Mammary epithelial cell (primary cell): ENCODE results near the gene SH3TC1.

ENCODE experiments used
- EZH2 ChIP-seq: IDR thresholded peaks from 2 replicates; pipeline ENCODE4 v1.6.1; 2012; ENCODE audit warnings: low read length, inconsistent platforms, borderline replicate concordance
- TF ChIP-seq, protein P1 (sequence below), 2 donors: IDR thresholded peaks in 1 of 2; conservative IDR thresholded peaks in 1 of 2; 2 replicates each; pipeline ENCODE4 v1.5.1; 2011 to 2012; ENCODE audit warnings: inconsistent platforms in 2 of 2, low read length in 2 of 2, mild to moderate bottlenecking in 2 of 2, control low read depth in 1 of 2, low read depth in 1 of 2; ENCODE audit not compliant: insufficient read depth in 1 of 2; ENCODE audit errors: extremely low read depth in 1 of 2

DNA sequence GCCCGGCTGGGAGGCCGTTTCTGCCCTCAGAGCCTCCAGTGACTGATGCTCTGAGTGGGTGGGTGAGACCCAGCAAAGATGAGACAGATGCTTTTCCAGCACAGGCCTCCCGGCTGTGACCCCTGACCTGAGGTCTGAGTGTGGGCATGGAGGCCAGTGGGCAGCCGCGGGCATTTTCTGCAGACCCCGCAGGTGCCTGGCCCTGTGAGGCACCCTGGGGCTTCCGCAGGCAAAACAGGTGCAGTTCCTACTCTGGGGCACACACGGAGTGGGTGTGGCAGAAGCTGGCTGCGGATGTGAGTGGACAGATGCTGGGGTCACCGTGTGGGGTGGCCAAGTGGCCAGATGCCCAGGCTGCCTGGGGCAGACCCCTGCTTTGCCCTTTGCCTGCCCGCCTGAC is 85.3 kb downstream of the SH3TC1 start:
- TF ChIP-seq, protein P1, sequence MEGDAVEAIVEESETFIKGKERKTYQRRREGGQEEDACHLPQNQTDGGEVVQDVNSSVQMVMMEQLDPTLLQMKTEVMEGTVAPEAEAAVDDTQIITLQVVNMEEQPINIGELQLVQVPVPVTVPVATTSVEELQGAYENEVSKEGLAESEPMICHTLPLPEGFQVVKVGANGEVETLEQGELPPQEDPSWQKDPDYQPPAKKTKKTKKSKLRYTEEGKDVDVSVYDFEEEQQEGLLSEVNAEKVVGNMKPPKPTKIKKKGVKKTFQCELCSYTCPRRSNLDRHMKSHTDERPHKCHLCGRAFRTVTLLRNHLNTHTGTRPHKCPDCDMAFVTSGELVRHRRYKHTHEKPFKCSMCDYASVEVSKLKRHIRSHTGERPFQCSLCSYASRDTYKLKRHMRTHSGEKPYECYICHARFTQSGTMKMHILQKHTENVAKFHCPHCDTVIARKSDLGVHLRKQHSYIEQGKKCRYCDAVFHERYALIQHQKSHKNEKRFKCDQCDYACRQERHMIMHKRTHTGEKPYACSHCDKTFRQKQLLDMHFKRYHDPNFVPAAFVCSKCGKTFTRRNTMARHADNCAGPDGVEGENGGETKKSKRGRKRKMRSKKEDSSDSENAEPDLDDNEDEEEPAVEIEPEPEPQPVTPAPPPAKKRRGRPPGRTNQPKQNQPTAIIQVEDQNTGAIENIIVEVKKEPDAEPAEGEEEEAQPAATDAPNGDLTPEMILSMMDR (conservative IDR thresholded peaks at IDR 0.05 in 1 of 2, IDR thresholded peaks at IDR 0.05 in 1 of 2; ENCODE audit: extremely low read depth in 1 of 2, insufficient read depth in 1 of 2, low read depth in 1 of 2, low read length in 2 of 2): no peak
- no peak for TF ChIP-seq EZH2
